GM21737 (cell line): ENCODE measurements around the gene PIP5KL1.
"Not testable (repeated sequence)": the region's sequence is repeated elsewhere in the genome, so short reads cannot be mapped to it uniquely, and the experiment has no call there.

Source experiments
- ATAC-seq: cut with Tn5 transposase; IDR thresholded peaks from one replicate; pipeline ENCODE4 v1.9.1; 2021; ENCODE audit warnings: mild to moderate bottlenecking, moderate library complexity; ENCODE audit not compliant: unreplicated experiment

PIP5KL1 gene

GRCh38 chr9:127896395-127897192 lies 34.0 kb downstream of the PIP5KL1 start:
- no peak for ATAC-seq

- no peak for ATAC-seq
Observed at GRCh38 chr9:127895811-127896210, 34.8 kb downstream of the PIP5KL1 start.

GRCh38 chr9:127893392-127893791 lies 37.2 kb downstream of the PIP5KL1 start:
- ATAC-seq, result no peak

- ATAC-seq, result no peak
Observed at GRCh38 chr9:127892831-127893230, 37.7 kb downstream of the PIP5KL1 start.

GRCh38 chr9:127890053-127890452 lies 40.5 kb downstream of the PIP5KL1 start:
- no peak for ATAC-seq

- ATAC-seq, result no peak
Observed at GRCh38 chr9:127887792-127888191, 42.8 kb downstream of the PIP5KL1 start.

- ATAC-seq, result no peak
Observed at GRCh38 chr9:127886401-127886972, 44.1 kb downstream of the PIP5KL1 start.

GRCh38 chr9:127885508-127886281 lies 44.9 kb downstream of the PIP5KL1 start:
- no peak for ATAC-seq

GRCh38 chr9:127884976-127885490 lies 45.5 kb downstream of the PIP5KL1 start:
- no peak for ATAC-seq

- ATAC-seq, result no peak
Observed at GRCh38 chr9:127884427-127884911, 46.1 kb downstream of the PIP5KL1 start.

GRCh38 chr9:127883959-127884358 lies 46.6 kb downstream of the PIP5KL1 start:
- no peak for ATAC-seq

GRCh38 chr9:127881715-127882114 lies 48.9 kb downstream of the PIP5KL1 start:
- ATAC-seq, result not testable (repeated sequence)

GRCh38 chr9:127880143-127880542 lies 50.4 kb downstream of the PIP5KL1 start:
- ATAC-seq, result no peak

GRCh38 chr9:127878652-127879390 lies 51.8 kb downstream of the PIP5KL1 start:
- no peak for ATAC-seq

- ATAC-seq, result no peak
Observed at GRCh38 chr9:127878001-127878651, 52.5 kb downstream of the PIP5KL1 start.

GRCh38 chr9:127877566-127877998 lies 53.0 kb downstream of the PIP5KL1 start, which contains the start of gene AK1:
Gene AK1 (minus strand): TSS chr9:127877675. CDS start chr9:127874617, 3,058 bp downstream.
- ATAC-seq, result no peak

- ATAC-seq, result no peak
Observed at GRCh38 chr9:127876764-127877562, 53.6 kb downstream of the PIP5KL1 start.

GRCh38 chr9:127876026-127876763 lies 54.4 kb downstream of the PIP5KL1 start:
- no peak for ATAC-seq
